GDM1 (cell line): ENCODE data around the gene PPP2R5E.
A peak's percentile ranks its signal among the peaks of the same experiment; 100 is the strongest.

Source experiments
- DNase-seq: peaks from one replicate; lab custom pipeline; 2025; lab: John Stamatoyannopoulos, UW

PPP2R5E gene

GRCh38 chr14:63470962-63471793 is 72.0 kb downstream of the PPP2R5E start:
- DNase-seq = no peak

- no peak for DNase-seq
Observed at GRCh38 chr14:63468294-63468693, 74.9 kb downstream of the PPP2R5E start.

GRCh38 chr14:63467440-63468072 is 75.6 kb downstream of the PPP2R5E start:
- DNase-seq = no peak

DNA sequence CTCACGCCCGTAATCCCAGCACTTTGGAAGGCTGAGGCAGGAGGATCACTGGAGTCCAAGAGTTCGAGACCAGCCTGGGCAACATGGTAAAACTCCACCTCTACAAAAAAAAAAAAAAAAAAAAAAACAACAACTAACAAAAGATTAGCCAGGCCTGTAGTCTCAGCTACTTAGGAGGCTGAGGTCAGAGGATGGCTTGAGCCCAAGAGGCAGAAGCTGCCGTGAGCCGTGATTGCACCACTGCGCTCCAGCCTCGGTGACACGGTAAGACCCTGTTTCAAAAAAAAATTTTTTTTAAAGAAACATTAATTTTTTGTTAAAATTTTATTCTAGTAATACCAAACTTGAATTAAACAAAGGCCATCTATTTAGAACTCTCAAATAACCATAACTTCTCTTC is 77.8 kb downstream of the PPP2R5E start:
- no peak for DNase-seq

DNA sequence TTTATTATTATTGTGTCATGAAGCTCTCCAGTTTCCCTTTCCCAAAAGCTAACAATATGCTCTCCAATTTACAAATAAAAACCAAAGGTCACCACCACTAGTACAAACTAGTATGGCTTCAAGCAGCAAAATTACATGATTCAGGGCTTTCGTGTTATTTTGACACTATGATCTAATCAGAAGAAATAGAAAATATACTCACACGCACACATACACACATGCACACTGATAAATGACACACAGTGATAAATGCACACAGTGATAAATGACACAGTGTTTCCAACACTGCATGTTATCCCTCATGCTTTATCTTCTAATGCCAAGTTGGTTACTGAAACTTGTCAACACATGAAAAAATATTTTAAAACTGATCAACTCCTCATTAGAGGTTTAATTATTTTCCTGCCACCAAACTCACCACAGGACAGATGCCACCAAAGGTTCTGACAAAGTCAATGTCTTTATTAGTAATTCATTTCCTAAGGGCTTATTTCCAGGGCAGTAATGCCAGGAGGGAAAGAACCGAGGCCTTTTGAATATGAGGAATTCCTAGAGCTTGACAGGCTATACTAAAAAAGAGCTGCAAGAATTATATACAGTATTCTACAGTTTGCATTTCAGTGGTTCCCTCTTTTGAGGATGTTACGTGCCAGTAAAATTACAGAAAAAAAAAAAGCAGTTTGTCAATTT is 82.4 kb downstream of the PPP2R5E start:
- no peak for DNase-seq

DNA sequence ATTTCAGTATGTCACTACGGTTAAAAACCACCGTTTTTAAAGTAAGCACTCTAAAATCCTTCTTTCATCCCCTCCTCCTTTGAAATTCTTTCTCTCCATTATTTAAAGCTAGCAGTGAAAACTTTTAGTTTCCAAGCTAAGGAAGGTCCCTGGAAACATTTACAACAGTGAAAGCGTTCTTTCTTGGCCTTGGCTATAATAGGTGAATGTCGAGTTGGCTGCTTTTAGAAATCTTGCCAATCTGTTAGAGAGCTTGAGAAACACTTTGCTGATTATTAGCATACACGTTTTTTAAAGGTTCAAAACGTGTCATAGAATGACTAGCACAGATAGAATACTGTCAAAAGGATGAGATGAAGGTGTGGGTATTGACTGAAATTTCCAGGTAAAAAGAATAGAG is 83.4 kb downstream of the PPP2R5E start:
- no peak for DNase-seq

DNA sequence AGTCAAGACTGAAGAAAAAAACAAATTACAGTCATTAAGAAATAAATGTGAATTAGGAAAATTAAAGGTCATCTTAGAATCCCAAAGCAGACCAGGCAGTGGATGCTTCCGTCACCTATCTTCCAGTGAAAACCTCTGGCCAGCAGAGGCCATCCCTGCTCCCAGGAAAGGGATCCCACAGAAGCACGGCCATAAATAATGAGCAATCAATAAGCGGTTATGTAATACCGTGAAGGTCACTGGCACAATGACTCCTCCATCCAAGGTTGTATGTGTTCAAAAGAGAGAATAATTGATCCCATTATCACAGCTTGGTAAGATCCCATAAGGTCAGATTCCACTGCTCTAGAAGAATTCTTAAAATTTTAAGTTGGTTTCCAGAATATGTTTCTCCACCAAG is 85.7 kb downstream of the PPP2R5E start:
- DNase-seq = no peak

- no peak for DNase-seq
Observed at GRCh38 chr14:63454863-63455622, 88.1 kb downstream of the PPP2R5E start.

- no peak for DNase-seq
Observed at GRCh38 chr14:63454436-63454835, 88.7 kb downstream of the PPP2R5E start.

DNA sequence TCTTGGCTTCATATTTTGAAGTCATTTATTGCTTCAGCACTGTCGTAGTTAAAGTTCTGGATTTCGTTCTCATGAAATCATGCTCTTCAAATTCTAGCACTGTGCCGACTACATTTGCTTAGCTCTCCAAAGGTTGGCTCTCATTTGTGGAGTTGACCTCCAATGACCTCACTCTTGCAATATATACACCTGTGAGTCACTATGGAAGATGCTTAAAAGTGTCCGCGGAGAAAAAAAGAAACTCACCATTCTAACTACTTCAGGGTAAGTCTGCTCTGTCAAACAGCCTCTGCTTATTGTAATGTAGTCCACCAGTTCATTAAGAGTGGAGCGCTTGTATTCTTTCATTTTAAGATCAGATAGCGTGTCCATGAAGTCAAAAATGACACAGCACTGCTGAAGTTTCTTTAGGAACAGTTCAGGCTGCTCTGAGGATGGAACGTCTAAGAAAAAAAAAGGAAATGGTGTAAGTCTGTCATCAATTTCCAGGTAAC is 89.7 kb downstream of the PPP2R5E start:
- no peak for DNase-seq

DNA sequence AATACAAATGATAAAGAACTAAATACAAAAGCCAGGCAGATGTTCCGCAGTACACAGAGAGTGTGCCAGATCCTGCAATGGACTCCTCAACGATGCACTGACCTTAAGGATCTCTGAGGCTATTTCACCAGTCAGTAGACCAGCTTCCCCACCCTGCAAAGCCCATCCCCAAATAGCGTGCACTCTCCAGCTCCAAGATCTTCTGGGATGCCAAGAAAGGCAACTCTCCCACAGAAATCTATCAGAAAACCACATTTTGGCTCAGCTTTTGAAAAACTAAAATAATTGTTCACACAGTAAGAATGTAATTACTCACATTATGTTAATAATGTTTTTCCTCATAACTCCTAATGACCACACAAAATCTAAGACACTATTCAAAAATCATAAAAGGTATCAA is 90.4 kb downstream of the PPP2R5E start:
- DNase-seq = no peak

- no peak for DNase-seq
Observed at GRCh38 chr14:63448841-63449240, 94.3 kb downstream of the PPP2R5E start.

DNA sequence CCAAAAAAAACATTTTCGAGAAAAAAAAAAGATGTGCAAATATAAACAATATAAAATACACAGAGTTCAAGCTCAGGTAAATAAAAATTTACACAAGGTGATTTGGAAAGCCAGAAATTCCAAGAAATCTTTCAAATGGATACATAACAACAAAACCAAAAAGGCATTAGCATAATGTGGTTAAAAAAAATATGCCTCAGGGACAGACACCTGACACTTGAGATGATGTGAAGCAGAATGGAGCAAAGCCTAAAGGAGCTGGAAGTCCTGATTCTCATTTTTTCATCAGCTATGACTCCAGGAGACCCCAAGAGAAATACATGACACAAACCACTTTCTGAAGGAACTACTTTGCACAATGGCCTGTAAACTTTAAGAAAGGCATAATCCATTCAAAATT is 98.6 kb downstream of the PPP2R5E start:
- DNase-seq = no peak

DNA sequence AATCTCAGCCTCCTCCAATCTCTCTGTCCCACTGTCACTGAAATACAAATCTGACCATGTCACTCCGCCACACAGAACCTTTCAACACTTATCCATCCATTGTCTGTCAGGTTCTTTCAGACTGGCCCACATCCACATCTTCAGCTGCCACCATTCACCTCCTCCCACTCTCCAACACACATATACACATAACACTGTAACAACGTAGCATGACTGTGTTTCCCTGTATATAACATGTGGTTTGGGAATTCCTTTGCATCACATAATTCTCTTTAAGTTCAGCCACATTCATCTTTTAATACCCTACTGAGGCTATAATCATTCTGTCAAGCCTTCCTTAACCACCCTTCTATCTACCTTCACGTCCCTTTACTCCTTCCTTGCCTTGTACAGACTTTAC is 99.2 kb downstream of the PPP2R5E start:
- DNase-seq = no peak

DNA sequence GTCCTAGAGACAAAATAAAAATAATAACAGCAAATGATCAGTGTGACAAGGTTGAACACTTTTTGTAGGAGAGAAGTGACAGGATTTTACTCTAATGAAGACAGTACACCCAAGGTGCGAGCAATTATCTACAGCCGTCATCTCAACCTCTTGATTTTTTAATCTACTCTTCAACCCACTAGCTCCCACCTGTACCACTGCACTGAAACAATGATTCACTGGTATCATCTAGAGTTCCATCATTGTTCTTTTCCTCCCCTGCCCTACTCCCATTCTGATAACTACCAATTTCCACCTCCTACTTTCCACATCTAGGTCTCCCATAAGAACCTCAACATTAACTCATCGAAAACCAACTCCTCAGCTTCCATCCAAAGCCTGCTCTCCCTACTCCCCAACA is 99.8 kb downstream of the PPP2R5E start:
- no peak for DNase-seq

- peak; percentile 10 for DNase-seq
Observed at GRCh38 chr14:63438065-63438757, 105.0 kb downstream of the PPP2R5E start.

- DNase-seq = no peak
Observed at GRCh38 chr14:63436286-63437098, 106.7 kb downstream of the PPP2R5E start.

GRCh38 chr14:63435838-63436237 is 107.3 kb downstream of the PPP2R5E start:
- no peak for DNase-seq

- no peak for DNase-seq
Observed at GRCh38 chr14:63435204-63435603, 108.0 kb downstream of the PPP2R5E start.

- no peak for DNase-seq
Observed at GRCh38 chr14:63432888-63433552, 110.2 kb downstream of the PPP2R5E start.
